ENCODE results near the gene PLEKHH1.

The PLEKHH1 gene

DNA sequence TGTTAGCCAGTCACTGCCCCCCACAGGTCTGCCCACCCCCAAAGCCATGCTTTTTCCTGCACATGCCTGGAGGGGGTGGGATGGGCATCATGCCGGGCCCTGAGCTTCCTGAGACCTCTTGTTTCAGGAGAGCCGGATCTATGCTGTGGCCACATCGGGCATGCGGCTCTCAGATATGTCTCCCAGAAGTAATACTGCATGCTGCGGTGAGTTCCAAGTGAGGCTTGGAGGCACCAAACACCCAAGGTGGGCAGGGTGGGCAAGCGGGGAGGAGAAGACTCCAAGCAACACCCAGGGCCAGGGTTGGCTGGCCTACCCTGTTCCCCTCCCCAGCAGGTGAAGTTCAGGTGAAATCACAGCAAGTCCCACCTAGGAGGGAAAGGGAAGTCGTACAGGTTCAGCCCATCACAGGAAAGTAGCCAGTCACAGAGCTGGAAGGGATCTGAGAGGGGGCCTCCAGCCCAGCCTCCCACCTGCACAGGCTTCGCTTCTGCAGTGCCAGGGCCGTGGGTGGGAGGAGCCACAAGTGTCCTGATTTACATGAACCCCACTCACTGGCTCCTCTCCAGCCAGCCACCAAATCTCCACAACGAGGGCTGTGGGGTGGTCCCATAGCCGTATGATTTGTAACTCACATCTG, 36.0 kb downstream of the PLEKHH1 start:
- no peak for DNase-seq

DNA sequence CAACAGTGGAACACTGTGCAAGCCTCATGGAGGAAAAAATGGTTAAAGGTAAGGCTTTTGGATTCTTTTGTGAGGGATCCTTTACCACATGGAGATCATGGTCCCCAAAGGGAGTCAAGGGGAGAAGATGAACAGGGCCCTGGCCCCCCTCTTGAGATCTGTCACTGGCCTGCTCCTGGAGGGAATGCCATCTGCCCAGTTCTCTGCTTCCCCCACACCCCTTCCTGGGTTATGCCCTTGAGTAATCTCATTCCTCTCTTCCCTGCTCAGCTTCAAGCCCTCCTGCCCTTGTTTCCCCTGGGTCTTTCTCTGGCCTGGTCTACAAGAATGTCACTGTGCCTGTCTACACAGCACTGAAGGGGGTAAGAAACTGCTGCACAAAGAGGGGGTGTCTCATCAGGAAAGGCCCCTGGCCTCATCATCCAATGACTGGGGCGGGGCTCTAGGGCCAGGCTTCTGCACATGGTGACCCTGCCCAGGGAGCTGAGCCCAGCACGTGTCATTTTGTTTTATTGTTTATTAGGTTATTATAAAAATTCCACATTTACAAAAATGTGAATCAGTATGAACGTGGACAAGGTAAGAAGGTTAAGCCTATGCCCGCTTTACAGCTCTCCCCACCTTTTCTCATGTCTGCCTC, 36.7 kb downstream of the PLEKHH1 start:
- DNase-seq: no peak

DNA sequence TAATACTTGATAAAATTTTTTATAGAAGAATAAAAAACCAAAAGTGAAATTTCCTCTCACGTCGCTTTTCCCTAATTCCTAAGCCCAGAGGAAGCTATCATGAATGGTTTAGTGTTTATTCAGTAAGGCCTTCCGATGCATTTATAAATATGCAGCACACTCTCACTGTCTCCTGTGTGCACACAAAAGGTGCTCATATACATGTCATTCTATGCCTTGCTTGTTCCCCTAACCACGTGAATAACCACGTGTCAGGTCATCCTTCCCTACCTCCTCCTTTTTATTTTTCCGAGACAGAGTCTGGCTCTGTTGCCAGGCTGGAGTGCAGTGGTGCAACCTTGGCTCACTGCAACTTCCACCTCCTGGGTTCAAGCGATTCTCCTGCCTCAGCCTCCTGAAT, 37.4 kb downstream of the PLEKHH1 start:
- DNase-seq: no peak

DNA sequence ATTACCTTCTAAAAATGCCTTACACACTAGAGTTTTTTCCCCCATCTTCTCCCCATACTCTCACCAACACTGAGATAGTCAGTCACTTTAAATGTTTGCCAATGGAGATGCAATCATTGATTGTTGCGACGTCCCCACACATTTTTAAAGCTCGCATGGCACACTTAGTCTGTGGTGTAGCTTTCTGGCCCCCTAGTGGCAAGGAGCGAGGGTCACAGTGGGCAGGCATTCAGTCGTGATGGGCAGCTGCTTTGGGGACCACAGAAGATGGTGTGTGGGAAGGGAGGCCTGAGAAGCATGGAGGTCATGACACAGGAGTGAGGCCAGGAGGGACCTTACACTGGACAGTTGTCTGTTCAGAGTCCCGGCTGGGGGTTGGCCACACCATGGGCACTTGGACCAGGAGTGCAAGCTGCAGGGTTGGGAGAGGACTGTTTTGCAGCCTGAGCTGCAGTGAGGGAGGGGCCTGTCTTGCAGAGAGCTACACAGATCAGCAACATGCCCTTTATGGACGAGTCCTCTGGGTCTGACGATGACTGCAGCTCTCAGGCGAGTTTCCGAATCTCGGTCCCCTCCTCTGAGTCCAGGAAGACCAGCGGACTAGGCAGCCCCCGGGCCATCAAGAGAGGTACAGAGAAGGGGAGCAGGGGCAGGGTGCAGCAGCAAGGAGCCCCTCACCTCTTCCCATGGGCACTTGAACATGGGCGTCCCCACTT, 38.3 kb downstream of the PLEKHH1 start:
- peak; percentile 59 for DNase-seq

DNA sequence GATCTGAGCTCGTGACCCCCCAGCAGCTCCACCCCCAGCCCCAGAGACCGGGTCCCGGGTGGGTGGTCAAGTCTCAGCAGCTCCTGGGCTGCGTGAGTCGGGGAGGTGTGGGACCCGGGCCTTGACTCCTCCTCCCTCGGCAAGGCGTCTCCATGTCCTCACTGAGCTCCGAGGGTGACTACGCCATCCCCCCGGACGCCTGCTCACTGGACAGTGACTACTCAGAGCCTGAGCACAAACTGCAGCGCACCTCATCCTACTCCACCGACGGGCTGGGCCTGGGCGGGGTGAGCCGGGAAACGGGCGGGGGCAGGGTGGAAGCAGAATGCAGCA, 38.9 kb downstream of the PLEKHH1 start:
- no peak for DNase-seq

DNA sequence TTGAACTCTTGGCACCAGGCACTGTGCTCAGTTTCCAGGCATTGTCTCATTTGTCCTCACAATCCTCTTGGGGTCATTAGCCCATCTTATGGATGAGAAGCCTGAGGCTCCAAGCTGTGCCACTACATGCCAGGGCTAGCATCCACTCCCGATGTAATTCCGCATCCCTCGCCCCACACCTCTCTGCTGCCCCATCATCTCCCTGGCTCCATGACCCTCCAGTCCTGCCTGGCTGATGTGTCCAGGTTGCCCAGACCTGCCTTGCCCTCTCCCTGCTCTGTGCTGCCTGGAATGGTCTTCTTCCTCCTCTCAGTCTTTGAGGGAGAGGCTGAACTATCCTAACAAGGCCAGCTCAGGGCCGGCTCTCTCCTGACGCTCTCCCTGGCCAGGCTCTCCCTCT, 39.5 kb downstream of the PLEKHH1 start:
- DNase-seq: no peak

DNA sequence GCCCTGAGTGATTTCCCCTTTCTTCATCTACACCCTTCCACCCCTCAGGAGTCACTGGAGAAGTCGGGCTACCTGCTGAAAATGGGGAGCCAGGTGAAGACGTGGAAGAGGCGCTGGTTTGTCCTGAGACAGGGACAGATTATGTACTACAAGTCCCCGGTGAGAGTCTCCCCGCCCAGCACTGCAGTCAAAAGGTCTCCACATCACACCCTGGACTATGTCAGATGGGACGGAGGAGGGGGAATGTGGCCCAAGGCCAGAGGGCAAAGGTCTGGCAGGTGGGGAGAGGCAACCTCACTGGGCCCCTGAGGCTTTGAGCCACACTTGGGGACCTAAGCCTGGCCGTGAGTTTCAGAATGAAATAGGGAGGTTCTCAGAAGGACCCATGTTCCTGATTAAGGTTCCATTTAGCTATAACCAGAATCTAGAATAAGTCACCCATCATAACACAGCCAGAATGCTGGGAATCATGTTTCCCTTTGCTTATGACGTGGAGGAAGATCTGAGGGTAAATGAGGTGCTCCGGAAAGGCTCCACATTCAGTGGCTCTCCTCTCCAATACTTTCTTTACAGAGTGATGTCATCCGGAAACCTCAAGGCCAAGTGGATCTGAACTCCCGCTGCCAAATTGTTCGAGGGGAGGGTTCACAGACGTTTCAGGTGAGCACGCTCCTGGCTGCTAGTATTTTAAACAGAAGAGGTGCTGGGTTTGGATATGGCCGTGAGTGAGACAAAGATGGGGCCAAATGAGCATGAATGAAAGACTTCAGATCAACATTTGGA, 40.3 kb downstream of the PLEKHH1 start:
- DNase-seq: no peak

DNA sequence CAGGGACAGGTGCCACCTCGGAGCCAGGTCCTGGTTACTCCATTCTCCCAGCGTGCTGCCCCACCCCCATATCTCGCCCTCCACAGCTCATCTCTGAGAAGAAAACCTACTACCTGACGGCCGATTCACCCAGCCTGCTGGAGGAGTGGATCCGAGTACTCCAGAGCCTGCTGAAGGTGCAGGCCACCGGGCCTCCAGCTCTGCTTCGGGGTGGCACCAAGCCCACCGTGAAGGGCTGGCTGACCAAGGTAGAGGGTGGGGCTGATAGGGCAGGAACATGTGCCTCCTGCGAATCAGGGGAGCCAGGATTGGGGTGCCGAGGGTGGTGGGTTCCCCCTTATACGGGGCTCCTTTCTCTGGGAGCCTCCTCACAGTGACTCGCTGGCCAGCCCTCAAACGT, 41.1 kb downstream of the PLEKHH1 start:
- DNase-seq: no peak

DNA sequence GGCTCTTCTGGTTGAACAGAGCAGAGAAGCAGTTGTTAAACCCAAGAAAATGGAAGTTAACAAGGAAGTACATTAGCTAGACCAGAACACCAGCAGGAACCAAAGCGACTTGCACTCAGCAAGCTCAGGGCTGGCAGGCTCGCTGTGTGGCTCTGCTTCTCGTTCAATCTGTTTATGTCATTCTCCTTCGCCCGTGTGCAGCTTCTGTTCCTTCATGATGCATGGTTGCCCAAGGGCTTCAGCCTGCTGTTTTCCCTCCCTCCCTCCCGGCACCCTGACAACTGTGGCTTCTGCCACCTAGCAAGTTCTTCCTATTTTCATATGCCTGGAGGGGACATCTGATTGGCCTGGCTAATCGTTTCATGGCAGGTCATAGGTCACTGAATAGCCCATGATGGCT, 41.7 kb downstream of the PLEKHH1 start:
- no peak for DNase-seq

DNA sequence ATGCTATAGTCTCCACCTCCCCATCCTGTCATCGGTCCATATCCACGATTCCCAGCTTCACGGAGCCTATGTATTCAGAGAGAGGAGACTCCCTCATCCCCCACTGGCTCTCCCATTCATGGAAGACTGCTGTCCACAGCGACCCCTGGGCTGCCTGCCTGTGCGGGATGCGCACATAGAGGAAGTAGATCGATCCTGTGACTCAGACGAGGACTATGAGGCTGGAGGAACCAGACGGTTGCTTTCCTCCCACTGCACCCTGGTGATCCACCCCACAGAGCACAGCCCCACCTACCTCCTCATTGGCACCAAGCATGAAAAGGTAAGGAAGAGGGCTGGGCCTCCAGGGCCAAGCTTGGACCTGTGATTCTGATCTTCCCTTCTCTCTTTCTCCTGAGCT, 42.6 kb downstream of the PLEKHH1 start:
- peak; percentile 23 for DNase-seq

DNA sequence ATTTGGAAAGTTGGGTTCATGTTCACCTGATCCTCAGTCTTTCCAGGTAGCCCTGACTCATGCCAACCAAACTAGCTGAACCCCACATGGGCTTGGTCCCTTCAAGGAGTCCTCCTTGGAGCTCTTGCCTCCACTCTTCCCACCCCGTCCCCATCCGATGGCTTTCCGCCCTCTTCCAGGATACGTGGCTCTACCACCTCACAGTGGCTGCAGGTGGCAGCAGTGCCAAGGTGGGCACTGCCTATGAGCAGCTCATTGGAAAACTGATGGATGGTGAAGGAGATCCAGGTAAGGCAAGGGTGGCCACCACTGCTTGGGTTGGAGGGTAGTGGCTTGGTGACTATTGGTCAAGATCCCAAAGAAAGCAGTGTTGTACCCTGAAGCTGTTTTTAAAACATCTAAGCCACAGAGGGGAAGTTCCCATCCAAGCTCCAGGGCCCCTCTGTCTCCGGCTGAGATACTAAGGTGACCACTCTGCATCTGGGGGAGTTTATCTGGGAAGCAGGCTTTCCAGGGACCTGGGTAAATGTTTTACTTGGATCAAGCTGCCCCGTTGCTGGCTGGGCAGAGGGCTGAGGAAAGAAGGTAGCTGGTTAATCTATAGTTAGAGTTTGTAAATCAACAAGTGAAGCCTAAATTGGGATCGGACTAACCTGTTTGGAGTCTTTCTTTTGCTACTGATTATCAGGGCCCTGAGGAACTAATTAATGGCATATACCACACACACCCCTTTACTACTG, 43.3 kb downstream of the PLEKHH1 start:
- no peak for DNase-seq

DNA sequence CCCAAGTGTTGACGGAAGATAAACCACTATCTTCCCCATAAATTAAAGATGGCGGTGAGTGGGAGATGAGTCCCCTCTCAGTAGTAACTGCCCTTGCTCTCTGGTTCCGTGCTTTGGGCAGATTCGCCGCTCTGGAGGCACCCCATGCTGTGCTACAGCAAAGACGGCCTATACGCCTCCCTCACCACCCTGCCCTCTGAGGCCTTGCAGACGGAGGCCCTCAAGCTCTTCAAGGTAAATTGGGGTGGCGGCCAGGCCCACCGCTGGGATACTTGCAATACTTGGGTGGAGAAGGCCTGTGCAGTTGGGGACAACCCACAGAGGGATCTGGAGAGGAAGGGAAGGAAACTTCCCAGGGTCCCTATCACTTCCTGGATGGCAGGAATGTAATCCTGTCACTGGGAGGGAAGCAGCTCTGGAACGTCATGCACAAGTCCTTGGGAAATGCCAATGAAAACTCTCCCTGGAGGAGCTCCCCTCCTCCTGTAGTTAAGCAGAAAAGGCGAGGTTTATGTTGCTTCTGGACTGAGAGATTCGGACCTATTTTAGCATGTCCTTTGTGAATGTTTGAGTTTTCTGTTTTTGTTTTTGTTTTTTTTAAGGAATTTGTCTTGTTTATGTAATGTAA, 44.2 kb downstream of the PLEKHH1 start:
- DNase-seq: no peak

DNA sequence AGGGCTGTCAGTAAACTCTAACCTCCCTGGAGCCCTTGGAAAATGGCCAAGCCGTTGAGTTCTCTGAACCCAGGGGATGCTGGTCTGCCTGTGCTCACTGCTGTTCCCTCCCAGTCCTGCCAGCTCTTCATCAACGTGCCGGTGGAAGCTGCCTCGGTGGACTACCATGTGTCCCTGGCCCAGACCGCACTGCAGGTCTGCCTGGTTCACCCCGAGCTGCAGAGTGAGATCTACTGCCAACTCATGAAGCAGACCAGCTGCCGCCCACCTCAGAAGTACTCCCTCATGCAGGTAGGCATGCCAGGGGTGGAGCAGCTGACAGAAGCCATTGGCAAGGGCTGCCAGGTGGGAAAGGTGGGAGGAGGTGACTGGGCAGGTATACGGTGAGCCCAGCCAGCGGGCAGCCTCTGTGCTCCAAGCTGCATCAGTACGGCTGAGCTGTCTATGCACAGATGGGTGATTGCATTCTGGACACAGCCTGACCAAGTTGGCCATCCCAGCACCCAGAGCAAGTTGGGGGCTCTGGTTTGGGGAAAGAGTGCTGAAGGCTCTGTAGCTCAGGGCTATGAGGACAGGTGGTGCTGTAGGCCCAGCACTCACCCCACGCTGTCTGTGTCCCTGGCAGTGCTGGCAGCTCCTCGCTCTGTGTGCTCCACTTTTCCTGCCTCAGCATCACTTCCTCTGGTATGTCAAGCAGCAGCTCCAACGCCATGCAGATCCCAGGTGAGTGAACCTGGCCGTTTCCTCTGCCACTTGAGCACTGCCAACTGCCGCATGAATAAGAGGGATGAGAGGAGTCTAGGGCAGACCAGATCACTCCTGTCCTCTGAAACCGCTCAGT, 45.0 kb downstream of the PLEKHH1 start:
- no peak for DNase-seq

DNA sequence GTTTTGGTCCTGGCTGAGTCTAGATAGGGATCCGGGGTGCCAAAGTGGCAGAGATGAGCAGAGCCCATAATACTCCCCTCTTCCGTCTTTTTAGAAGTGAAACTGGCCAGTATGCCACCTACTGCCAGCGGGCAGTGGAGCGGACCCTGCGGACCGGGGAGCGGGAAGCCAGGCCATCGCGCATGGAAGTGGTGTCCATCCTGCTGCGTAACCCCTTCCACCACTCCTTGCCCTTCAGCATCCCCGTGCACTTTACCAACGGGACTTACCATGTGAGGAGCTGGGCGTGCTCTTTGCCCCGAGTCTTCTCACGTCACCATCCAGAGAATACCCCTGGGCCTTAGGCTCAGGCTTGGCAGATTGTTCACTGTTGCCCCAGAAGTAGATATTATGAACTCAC, 46.0 kb downstream of the PLEKHH1 start:
- no peak for DNase-seq

DNA sequence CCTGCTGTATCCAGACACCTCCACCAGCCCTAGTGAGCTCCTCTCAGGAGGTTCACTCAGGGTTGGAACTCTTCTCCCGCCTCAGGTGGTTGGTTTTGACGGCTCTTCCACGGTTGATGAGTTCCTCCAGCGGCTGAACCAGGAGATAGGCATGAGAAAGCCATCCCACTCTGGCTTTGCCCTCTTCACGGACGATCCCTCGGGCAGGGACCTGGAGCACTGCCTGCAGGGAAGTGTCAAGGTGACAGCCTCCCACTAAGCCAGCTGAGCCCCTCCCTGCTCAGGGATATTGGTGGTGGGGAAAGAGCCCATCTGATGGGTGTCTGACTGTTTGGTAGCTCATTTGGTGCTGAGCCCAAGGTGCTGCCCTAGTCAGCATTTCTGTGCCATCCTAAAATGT, 46.5 kb downstream of the PLEKHH1 start:
- no peak for DNase-seq

DNA sequence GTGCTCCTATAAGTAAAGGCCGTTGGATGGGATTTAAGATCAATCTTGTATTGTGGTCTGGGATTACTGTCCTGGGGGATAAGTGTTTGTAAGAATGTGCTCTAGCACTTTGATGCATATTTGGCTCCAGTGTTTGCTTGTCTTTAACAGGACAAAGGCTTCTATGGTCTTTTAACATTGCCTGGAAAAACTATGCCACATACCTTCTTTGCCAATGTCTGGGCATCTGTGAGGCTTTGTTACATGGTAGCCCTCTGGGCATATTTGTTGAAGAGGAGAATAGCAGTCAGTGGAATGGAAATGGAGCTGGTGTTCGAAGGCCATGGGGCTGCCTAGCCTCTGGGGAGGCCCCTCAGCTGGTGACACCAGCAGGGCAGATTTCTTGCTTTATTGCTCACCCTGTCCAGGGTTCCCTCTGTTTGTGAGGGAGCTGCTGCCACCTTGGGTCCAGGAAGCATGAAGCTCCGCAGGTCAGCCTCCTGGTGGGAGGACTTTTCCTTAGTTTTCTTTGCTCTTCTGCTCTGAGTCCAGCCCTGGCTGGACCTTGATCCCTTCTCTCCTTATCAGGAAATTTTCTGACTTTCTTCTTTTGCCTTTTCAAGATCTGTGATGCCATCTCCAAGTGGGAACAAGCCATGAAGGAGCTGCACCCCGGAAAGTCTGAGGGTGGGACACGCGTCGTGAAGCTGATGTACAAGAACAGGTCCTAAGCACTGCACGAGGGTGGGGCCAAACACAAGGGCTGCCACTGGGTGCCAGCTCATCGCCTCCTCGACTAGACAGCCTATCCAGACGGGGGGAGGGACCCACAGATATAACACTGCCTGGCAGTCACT, 47.5 kb downstream of the PLEKHH1 start:
- DNase-seq: no peak

DNA sequence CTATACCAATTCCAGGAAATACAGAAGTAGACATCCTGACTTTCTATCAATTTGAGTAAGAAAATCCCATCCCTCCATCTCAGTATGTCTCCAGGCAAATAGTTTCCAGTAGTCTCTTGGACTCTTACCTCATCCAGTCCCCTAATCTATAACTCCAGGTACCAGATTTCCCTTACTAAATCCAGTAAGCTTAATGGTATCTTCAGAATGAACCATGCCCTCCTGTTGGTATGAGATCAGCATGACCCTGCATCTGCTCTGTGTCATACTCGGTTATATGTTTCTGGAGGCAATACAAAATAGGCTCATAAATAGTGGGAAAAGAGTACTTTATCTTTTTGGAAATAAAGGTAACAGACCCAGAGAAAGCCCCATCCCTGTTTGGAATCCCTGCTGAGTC, 48.6 kb downstream of the PLEKHH1 start:
- peak; percentile 13 for DNase-seq

DNA sequence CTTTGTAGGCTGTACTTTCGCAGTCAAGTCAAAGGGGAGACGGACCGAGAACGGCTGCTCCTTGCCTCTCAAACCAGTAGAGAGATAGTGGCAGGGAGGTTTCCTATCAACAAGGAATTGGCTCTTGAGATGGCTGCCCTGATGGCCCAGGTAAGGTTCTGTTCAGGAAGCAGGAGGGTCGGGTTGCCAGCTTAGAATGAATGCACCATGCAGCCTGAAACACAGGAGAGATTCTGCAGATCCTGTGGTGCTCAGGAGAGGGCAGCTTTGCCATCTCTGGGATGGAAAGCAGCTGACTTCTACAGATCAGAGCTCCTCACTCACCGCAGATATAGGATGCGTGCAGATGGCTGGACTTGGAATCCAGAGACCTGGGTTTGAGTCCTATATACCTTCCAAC, 49.0 kb downstream of the PLEKHH1 start:
- DNase-seq: no peak

DNA sequence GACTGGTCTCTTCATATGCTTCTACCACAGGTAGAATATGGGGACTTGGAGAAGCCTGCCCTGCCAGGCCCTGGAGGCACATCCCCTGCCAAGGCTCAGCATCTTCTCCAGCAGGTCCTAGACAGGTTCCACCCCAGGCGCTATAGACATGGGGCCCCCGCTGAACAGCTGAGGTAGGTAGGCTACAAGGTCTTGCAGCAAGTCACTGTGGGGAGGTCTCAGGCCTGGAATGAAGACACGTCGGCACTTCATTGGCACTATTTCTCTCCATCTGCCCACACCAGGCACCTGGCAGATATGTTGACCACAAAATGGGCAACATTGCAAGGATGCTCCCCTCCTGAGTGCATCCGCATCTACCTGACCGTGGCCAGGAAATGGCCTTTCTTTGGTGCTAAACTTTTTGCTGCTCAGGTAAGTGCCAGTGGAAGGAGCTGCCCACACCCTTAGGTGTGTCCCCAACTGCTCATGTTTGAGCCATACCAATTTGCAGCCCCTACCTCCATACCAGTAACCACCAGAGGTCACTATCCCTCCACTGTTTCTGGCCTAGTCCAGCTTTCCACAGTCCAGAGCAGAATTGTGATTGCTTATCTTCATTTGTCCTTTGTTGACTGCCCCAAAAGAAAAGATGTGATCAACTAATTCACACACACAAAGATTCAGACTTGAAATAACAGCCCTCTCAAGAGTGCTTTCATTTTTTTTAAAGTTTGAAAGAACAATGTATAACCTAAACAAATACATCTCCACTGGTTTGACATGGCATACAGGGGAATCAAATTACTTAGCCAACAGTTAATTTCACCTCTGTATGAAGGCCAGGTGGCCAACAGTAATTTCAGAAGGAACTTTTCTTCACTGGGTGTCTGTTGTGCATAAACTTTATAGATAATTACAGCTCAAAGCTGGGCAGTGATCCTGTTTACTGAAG, 50.9 kb downstream of the PLEKHH1 start:
- DNase-seq: peak; percentile 51

All from EL (cell line).